ENCODE measurements around the gene MRPL52. TPM values are rescaled to one million over a fixed set of nuclear protein-coding genes. Genes with fewer than 3 reads are reported as not detected.

MRPL52 gene
- total and polyA plus RNA-seq, 10 of the 15 experiments (the other 5 are each of a cell fraction or from before 2014, with no cell fraction given): 51.7 to 541 (median 142) TPM

- H4K20me1 ChIP-seq (ENCODE audit: control insufficient read depth, insufficient read depth): no peaks in the 10 kb centered on the region
- no peak overlapping the region for H2AFZ ChIP-seq (ENCODE audit: control insufficient read depth, low read depth, low read length)
- H3K9me3 ChIP-seq (replicated peaks; ENCODE audit: control insufficient read depth, insufficient read depth, low read length): no peaks in the 10 kb centered on the region
- CTCF ChIA-PET: interaction anchor here (0.6 to 1.7 kb wide), 8 partner anchors 11 to 206 kb away, joined by 3 to 15 read pairs (median 4); no protein-coding TSS in a partner anchor
- POLR2A ChIA-PET: no interaction called here
- intact Hi-C loops (cut with micrococcal nuclease; ENCODE audit: unreplicated experiment): no loop called here
- H3K4me2 ChIP-seq (ENCODE audit: control insufficient read depth, insufficient read depth): no peak overlapping the region
- H3K27me3 ChIP-seq (replicated peaks in 1 of 2; ENCODE audit: control insufficient read depth in 2 of 2, insufficient read depth in 2 of 2, low read length in 1 of 2): no peaks in the 10 kb centered on the region
- SMC1A ChIA-PET (ENCODE audit: uncharacterized antibody, unreplicated experiment): interaction anchor here (0.5 to 2.0 kb wide), 6 partner anchors 9 to 75 kb away, joined by 3 to 5 read pairs (median 4); partner anchors contain the start of gene OXA1L
- in situ Hi-C loops (cut with MboI): loop anchor here (10.0 kb wide), 1 partner anchor 527 kb away; no protein-coding TSS in a partner anchor
- H3K79me2 ChIP-seq (ENCODE audit: control insufficient read depth, insufficient read depth, low read length): no peaks in the 10 kb centered on the region
- no peak for ATAC-seq
- no peak overlapping the region for H3K4me3 ChIP-seq
- RAD21 ChIA-PET (ENCODE audit: unreplicated experiment): interaction anchor here (1.0 kb wide), 1 partner anchor 19 kb away, joined by 3 read pairs; no protein-coding TSS in a partner anchor
- DNase-seq (ENCODE audit: low read depth, low spot score): no peak
- WGBS (ENCODE audit: insufficient coverage, insufficient replicate concordance, low lambda C conversion rate, missing lambda C conversion rate): 92% methylated on average over 9 of the region's 9 CpGs
- H3K27ac ChIP-seq (ENCODE audit: control insufficient read depth, insufficient read depth): no peak overlapping the region
- H3K36me3 ChIP-seq (ENCODE audit: control insufficient read depth in 2 of 2, insufficient read depth in 2 of 2, low read length in 1 of 2): no peaks in the 10 kb centered on the region
- FAIRE-seq: no peak
- BruUV-seq (replicated peaks): no TSS peak
- peaks cover 21% of the 10 kb centered on the region for H3K4me1 ChIP-seq (ENCODE audit: control insufficient read depth, insufficient read depth, low read length)
- H3K9ac ChIP-seq (ENCODE audit: control insufficient read depth, insufficient read depth, low read length): no peak overlapping the region
- TF ChIP-seq LARP7 (IDR thresholded peaks at IDR 0.05) (no peak), HDAC6 (IDR thresholded peaks at IDR 0.05; ENCODE audit: unreplicated experiment) (no peak), SREBF1 (IDR thresholded peaks at IDR 0.05; ENCODE audit: low read length) (no peak)
These were observed 11.6 kb downstream of the MRPL52 start for GRCh38 chr14:22841311-22841710.

- no peak overlapping the region for H3K27ac ChIP-seq (ENCODE audit: control insufficient read depth, insufficient read depth)
- H3K27me3 ChIP-seq (replicated peaks in 1 of 2; ENCODE audit: control insufficient read depth in 2 of 2, insufficient read depth in 2 of 2, low read length in 1 of 2): no peaks in the 10 kb centered on the region
- 61% methylated on average over 8 of the region's 8 CpGs for WGBS (ENCODE audit: insufficient coverage, insufficient replicate concordance, low lambda C conversion rate, missing lambda C conversion rate)
- ChIA-PET CTCF (interaction anchor here (0.9 to 1.7 kb wide), 3 partner anchors 11 to 19 kb away, joined by 3 to 15 read pairs (median 9); no protein-coding TSS in a partner anchor), RAD21 (ENCODE audit: unreplicated experiment) (no interaction called here), POLR2A (no interaction called here), SMC1A (ENCODE audit: uncharacterized antibody, unreplicated experiment) (interaction anchor here (1.3 to 2.0 kb wide), 3 partner anchors 10 to 19 kb away, joined by 4 to 5 read pairs (median 4); no protein-coding TSS in a partner anchor)
- no peaks in the 10 kb centered on the region for H3K36me3 ChIP-seq (ENCODE audit: control insufficient read depth in 2 of 2, insufficient read depth in 2 of 2, low read length in 1 of 2)
- no TSS peak for BruUV-seq (replicated peaks)
- H3K4me3 ChIP-seq: no peak overlapping the region
- H3K9me3 ChIP-seq (replicated peaks; ENCODE audit: control insufficient read depth, insufficient read depth, low read length): no peaks in the 10 kb centered on the region
- no peak overlapping the region for H2AFZ ChIP-seq (ENCODE audit: control insufficient read depth, low read depth, low read length)
- DNase-seq (ENCODE audit: low read depth, low spot score) (no peak), ATAC-seq (no peak), FAIRE-seq (no peak)
- H3K9ac ChIP-seq (ENCODE audit: control insufficient read depth, insufficient read depth, low read length): no peak overlapping the region
- H3K79me2 ChIP-seq (ENCODE audit: control insufficient read depth, insufficient read depth, low read length): no peaks in the 10 kb centered on the region
- H3K4me1 ChIP-seq (ENCODE audit: control insufficient read depth, insufficient read depth, low read length): peaks cover 21% of the 10 kb centered on the region
- in situ Hi-C loops (cut with MboI) (loop anchor here (10.0 kb wide), 1 partner anchor 527 kb away; no protein-coding TSS in a partner anchor), intact Hi-C loops (cut with micrococcal nuclease; ENCODE audit: unreplicated experiment) (no loop called here)
- H3K4me2 ChIP-seq (ENCODE audit: control insufficient read depth, insufficient read depth): no peak overlapping the region
- H4K20me1 ChIP-seq (ENCODE audit: control insufficient read depth, insufficient read depth): no peaks in the 10 kb centered on the region
- no peak for TF ChIP-seq RELA (IDR thresholded peaks at IDR 0.05; ENCODE audit: borderline replicate concordance, partially characterized antibody)
- TF ChIP-seq MLLT1 (IDR thresholded peaks at IDR 0.05): no peak
- TF ChIP-seq RB1 (IDR thresholded peaks at IDR 0.05; ENCODE audit: borderline replicate concordance): no peak
- TF ChIP-seq CTCF (IDR thresholded peaks at IDR 0.05 in 2 of 3, conservative IDR thresholded peaks at IDR 0.05 in 1 of 3; ENCODE audit: control insufficient read depth in 2 of 3, extremely low read depth in 1 of 3, insufficient read depth in 1 of 3, low read depth in 3 of 3, low read length in 3 of 3): no peak
- TF ChIP-seq E4F1 (IDR thresholded peaks at IDR 0.05; ENCODE audit: borderline replicate concordance, partially characterized antibody): no peak
- no peak for TF ChIP-seq JUNB (IDR thresholded peaks at IDR 0.05)
- TF ChIP-seq SMC3 (IDR thresholded peaks at IDR 0.05; ENCODE audit: borderline replicate concordance, low read length): no peak
- TF ChIP-seq ESRRA (IDR thresholded peaks at IDR 0.05; ENCODE audit: low read length): no peak
- TF ChIP-seq NFIC (IDR thresholded peaks at IDR 0.05; ENCODE audit: low read depth, low read length): no peak
These were observed 12.1 kb downstream of the MRPL52 start for GRCh38 chr14:22841769-22842168.
